CD14-positive monocyte (primary cell): ENCODE data around the gene NPAS3. TPM values are rescaled to one million over a fixed set of nuclear protein-coding genes. Genes with fewer than 3 reads are reported as not detected.

Experiments used
- DNase-seq, 3 donors: peaks; one replicate each; pipeline ENCODE4 v3.0.0-alpha.2; 2011 to 2022
- H2AFZ ChIP-seq: 2 replicates; pipeline ENCODE4 v1.6.0; 2012; ENCODE audit warnings: mild to moderate bottlenecking, low read depth, low read length, inconsistent platforms; ENCODE audit not compliant: insufficient read depth, poor library complexity, severe bottlenecking
- H3K27ac ChIP-seq, 2 donors: 1 replicate in 1 of 2; 2 replicates in 1 of 2; pipeline ENCODE4 v1.5.1; 2012 to 2013; ENCODE audit warnings: low read length in 2 of 2, control low read depth in 1 of 2, inconsistent platforms in 1 of 2, low read depth in 1 of 2, mild to moderate bottlenecking in 1 of 2
- H3K27me3 ChIP-seq, 2 donors: one replicate each; pipeline versions ENCODE4 v1.6.0 to v1.6.1; 2011 to 2013; ENCODE audit warnings: low read length in 2 of 2; ENCODE audit not compliant: control insufficient read depth in 2 of 2, insufficient read depth in 2 of 2
- H3K36me3 ChIP-seq, 2 donors: replicated peaks in 1 of 2; 1 replicate in 1 of 2; 2 replicates in 1 of 2; pipeline versions ENCODE4 v1.5.1 to v1.6.1; 2012 to 2013; ENCODE audit warnings: low read length in 2 of 2, control low read depth in 1 of 2, inconsistent platforms in 1 of 2, mild to moderate bottlenecking in 1 of 2; ENCODE audit not compliant: insufficient read depth in 2 of 2, control insufficient read depth in 1 of 2
- H3K4me1 ChIP-seq, 2 donors: 1 replicate in 1 of 2; 2 replicates in 1 of 2; pipeline versions ENCODE4 v1.5.1 to v1.6.1; 2012 to 2013; ENCODE audit warnings: low read length in 2 of 2, control low read depth in 1 of 2, inconsistent platforms in 1 of 2, mild to moderate bottlenecking in 1 of 2, moderate library complexity in 1 of 2; ENCODE audit not compliant: insufficient read depth in 2 of 2, control insufficient read depth in 1 of 2
- H3K4me2 ChIP-seq: replicated peaks from 2 replicates; pipeline ENCODE3; 2012; ENCODE audit warnings: low read length, moderate library complexity, mild to moderate bottlenecking; ENCODE audit not compliant: poor library complexity, severe bottlenecking; ENCODE audit errors: extremely low read depth
- H3K4me3 ChIP-seq, 3 experiments: fragments of 200-600 bp in 1 of 3; sonication (generic) in 1 of 3; replicated peaks in 1 of 3; 1 replicate in 2 of 3; 2 replicates in 1 of 3; pipeline ENCODE4 v1.5.1; 2011 to 2013; ENCODE audit warnings: low read length in 3 of 3, mild to moderate bottlenecking in 3 of 3, control low read depth in 2 of 3, low read depth in 2 of 3, inconsistent platforms in 1 of 3, moderate library complexity in 1 of 3
- H3K79me2 ChIP-seq: 2 replicates; pipeline ENCODE4 v1.6.0; 2012; ENCODE audit warnings: mild to moderate bottlenecking, control low read depth, inconsistent platforms, low read length, moderate library complexity; ENCODE audit not compliant: insufficient read depth
- H3K9ac ChIP-seq: 2 replicates; pipeline ENCODE4 v1.6.0; 2017; ENCODE audit warnings: low read length, mild to moderate bottlenecking; ENCODE audit not compliant: insufficient read depth, poor library complexity, severe bottlenecking
- H3K9me3 ChIP-seq, 2 donors: replicated peaks in 1 of 2; 1 replicate in 1 of 2; 2 replicates in 1 of 2; pipeline versions ENCODE4 v1.5.1 to v1.6.1; 2012 to 2013; ENCODE audit warnings: low read length in 2 of 2, control low read depth in 1 of 2; ENCODE audit not compliant: control insufficient read depth in 1 of 2, insufficient read depth in 1 of 2
- H4K20me1 ChIP-seq: 2 replicates; pipeline ENCODE4 v1.6.0; 2012; ENCODE audit warnings: mild to moderate bottlenecking, low read length, control low read depth, moderate library complexity; ENCODE audit not compliant: insufficient read depth
- H3K27ac Mint-ChIP-seq, 7 donors: one replicate each; pipeline ENCODE4 v1.8.0; 2020; ENCODE audit warnings: mild to moderate bottlenecking in 7 of 7, mixed read lengths in 7 of 7, moderate library complexity in 6 of 7, inconsistent platforms in 2 of 7
- H3K27me3 Mint-ChIP-seq, 3 donors: one replicate each; pipeline ENCODE4 v1.8.0; 2021 to 2022; ENCODE audit warnings: low read depth in 3 of 3, mild to moderate bottlenecking in 3 of 3, mixed read lengths in 3 of 3, moderate library complexity in 3 of 3, inconsistent platforms in 1 of 3
- H3K36me3 Mint-ChIP-seq, 2 donors: one replicate each; pipeline ENCODE4 v1.8.0; 2020; ENCODE audit warnings: mixed read lengths in 2 of 2, inconsistent platforms in 1 of 2, mild to moderate bottlenecking in 1 of 2
- H3K4me1 Mint-ChIP-seq: one replicate; pipeline ENCODE4 v1.8.0; 2020; ENCODE audit warnings: mild to moderate bottlenecking, mixed read lengths
- H3K4me3 Mint-ChIP-seq, 2 donors: one replicate each; pipeline ENCODE4 v1.8.0; 2020; ENCODE audit warnings: mild to moderate bottlenecking in 2 of 2, mixed read lengths in 2 of 2, moderate library complexity in 1 of 2
- H3K9me3 Mint-ChIP-seq, 7 donors: one replicate each; pipeline ENCODE4 v1.8.0; 2020 to 2022; ENCODE audit warnings: mixed read lengths in 7 of 7, mild to moderate bottlenecking in 6 of 7, moderate library complexity in 6 of 7, inconsistent platforms in 2 of 7
- WGBS: methylation state at CpG from one replicate; pipeline ENCODE4 v1.1.5; 2013; ENCODE audit warnings: missing lambda C conversion rate; ENCODE audit not compliant: insufficient coverage; 5-methylcytosine and 5-hydroxymethylcytosine counted together
- intact Hi-C, 2 donors: fragments of 100-400 bp; cut with micrococcal nuclease; formaldehyde crosslinking; loops; one replicate each; pipeline versions ENCODE4 v1.15.0 to v1.15.1; 2023
- polyA plus RNA-seq, 3 donors: library from polyadenylated mRNA; depleted of rRNA in 1 of 3; unstranded in 2 of 3; stranded (reverse) in 1 of 3; fragments of 300-500 nt in 2 of 3; fragments of >200 nt in 1 of 3; fragmentation: Illumina TruSeq in 2 of 3; gene quantifications; 1 replicate in 2 of 3; 2 replicates in 1 of 3; pipeline ENCODE4 v1.2.3, GENCODE V29; 2012 to 2021
- TF ChIP-seq, protein P1 (sequence below): fragments of 200-600 bp; IDR thresholded peaks from one replicate; pipeline ENCODE4 v1.8.0; 2022; ENCODE audit warnings: antibody characterized with exemption, mild to moderate bottlenecking

NPAS3 gene
- polyA plus RNA-seq, 3 donors: not detected

DNA sequence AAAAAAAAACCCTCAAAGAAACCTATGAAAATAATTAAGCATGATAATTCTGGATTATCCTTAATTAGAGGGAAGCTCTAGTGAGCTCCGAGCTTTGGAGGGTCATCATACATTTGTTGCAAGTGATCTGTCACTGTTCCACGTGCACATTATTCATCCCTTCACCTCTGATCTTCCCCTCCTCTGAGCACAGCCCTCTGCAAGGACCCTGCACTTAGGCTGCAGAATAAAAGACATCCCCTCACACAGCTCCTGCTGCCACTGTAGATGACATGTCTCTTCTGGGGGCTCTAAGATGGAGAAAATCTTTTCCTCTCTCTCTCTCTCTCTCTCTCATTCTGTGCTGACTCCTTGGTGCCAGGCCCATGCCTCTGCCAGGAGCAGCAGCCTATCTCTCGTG, 711.8 kb downstream of the NPAS3 start:
- TF ChIP-seq, protein P1, sequence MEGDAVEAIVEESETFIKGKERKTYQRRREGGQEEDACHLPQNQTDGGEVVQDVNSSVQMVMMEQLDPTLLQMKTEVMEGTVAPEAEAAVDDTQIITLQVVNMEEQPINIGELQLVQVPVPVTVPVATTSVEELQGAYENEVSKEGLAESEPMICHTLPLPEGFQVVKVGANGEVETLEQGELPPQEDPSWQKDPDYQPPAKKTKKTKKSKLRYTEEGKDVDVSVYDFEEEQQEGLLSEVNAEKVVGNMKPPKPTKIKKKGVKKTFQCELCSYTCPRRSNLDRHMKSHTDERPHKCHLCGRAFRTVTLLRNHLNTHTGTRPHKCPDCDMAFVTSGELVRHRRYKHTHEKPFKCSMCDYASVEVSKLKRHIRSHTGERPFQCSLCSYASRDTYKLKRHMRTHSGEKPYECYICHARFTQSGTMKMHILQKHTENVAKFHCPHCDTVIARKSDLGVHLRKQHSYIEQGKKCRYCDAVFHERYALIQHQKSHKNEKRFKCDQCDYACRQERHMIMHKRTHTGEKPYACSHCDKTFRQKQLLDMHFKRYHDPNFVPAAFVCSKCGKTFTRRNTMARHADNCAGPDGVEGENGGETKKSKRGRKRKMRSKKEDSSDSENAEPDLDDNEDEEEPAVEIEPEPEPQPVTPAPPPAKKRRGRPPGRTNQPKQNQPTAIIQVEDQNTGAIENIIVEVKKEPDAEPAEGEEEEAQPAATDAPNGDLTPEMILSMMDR: no peak
- 90% methylated on average over 3 of the region's 3 CpGs for WGBS
- Mint-ChIP-seq H3K27me3 (no peaks in the 10 kb centered on the region), H3K4me3 (no peak overlapping the region), H3K36me3 (no peaks in the 10 kb centered on the region), H3K4me1 (no peaks in the 10 kb centered on the region), H3K27ac (peak overlapping the region in 1 of 7 donors; percentile 49), H3K9me3 (peaks cover 0 to 5% (median 0%) of the 10 kb centered on the region in 7 donors)
- intact Hi-C loops: no loop called here
- Histone ChIP-seq H3K27ac (no peak overlapping the region), H3K9me3 (no peaks in the 10 kb centered on the region), H4K20me1 (no peaks in the 10 kb centered on the region), H3K27me3 (no peaks in the 10 kb centered on the region), H3K79me2 (no peaks in the 10 kb centered on the region), H3K4me1 (no peaks in the 10 kb centered on the region), H3K4me2 (no peak overlapping the region), H3K9ac (no peak overlapping the region), H2AFZ (no peak overlapping the region), H3K4me3 (no peak overlapping the region), H3K36me3 (no peaks in the 10 kb centered on the region)
- DNase-seq: no peak

DNA sequence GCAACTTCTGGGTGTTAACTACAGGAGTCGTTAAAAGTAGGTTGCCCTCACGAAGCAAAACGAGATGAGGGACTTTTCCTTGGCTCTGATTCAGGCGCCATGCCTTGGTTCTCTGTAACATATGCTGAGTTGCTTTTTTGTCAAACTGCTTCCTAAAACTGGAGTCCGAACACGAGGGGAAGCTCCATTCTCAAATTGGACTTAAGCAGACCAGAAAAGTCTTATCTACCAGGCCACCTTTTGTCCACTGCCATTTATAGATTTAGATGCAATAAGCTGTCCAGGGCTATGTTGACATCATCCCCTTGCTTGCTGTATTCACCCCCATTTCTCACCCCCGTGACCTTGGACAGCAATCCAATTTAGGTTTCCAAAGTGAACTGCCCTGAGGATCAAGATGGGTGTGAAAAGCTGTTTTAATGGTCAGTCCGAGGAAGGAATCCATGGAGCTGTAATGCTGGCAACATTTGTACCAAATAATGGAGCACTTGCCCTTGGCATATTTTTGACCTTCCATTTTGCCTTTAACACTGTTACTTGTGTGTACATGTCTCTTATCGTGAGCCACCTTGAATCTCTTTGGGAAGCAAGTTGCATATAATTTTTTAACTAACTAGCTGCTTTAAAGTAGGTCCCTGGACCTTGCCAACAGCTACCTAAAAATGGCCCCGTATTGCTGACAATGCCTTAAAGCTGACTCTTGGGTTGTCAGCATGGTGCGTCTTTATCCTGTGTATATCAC, 714.1 kb downstream of the NPAS3 start:
- TF ChIP-seq, protein P1: no peak
- no peak overlapping the region for H3K4me3 ChIP-seq
- Mint-ChIP-seq H3K27ac (no peak overlapping the region), H3K27me3 (no peaks in the 10 kb centered on the region), H3K4me1 (no peaks in the 10 kb centered on the region), H3K36me3 (no peaks in the 10 kb centered on the region), H3K4me3 (no peak overlapping the region), H3K9me3 (peaks cover 0 to 4% (median 2%) of the 10 kb centered on the region in 7 donors)
- H3K27me3 ChIP-seq: no peaks in the 10 kb centered on the region
- no peak overlapping the region for H3K4me2 ChIP-seq
- no peaks in the 10 kb centered on the region for H3K9me3 ChIP-seq
- no peak for DNase-seq
- H3K4me1 ChIP-seq: no peaks in the 10 kb centered on the region
- no peaks in the 10 kb centered on the region for H3K79me2 ChIP-seq
- H3K27ac ChIP-seq: no peak overlapping the region
- H3K9ac ChIP-seq: no peak overlapping the region
- 94% methylated on average over 6 of the region's 11 CpGs for WGBS
- intact Hi-C loops: no loop called here
- H2AFZ ChIP-seq: no peak overlapping the region
- no peaks in the 10 kb centered on the region for H4K20me1 ChIP-seq
- H3K36me3 ChIP-seq: no peaks in the 10 kb centered on the region
